HepG2 (cell line): ENCODE data around the gene LINC00237. TPM values are rescaled to one million over a fixed set of nuclear protein-coding genes. Genes with fewer than 3 reads are reported as not detected.

Experiments used
- ATF4 ChIP-seq, 2 experiments: fragments of 450-650 bp in 1 of 2; sonication (generic) in 1 of 2; formaldehyde crosslinking; IDR thresholded peaks; 2 replicates each; pipeline versions ENCODE4 v1.5.0 to v1.8.0; 2020 to 2022; ENCODE audit warnings: mild to moderate bottlenecking in 1 of 2, missing genetic modification reagents in 1 of 2
- BATF2 ChIP-seq: sonication (generic); formaldehyde crosslinking; IDR thresholded peaks from 2 replicates; pipeline ENCODE4 v1.8.0; 2022; ENCODE audit warnings: mild to moderate bottlenecking, missing genetic modification reagents, moderate library complexity
- BCL3 ChIP-seq: sonication (generic); formaldehyde crosslinking; IDR thresholded peaks from 2 replicates; pipeline ENCODE4 v1.5.1; 2020; ENCODE audit warnings: mild to moderate bottlenecking, missing genetic modification reagents, moderate library complexity
- CENPX ChIP-seq: sonication (generic); formaldehyde crosslinking; IDR thresholded peaks from 2 replicates; pipeline ENCODE4 v1.9.0; 2021; ENCODE audit warnings: mild to moderate bottlenecking, missing genetic modification reagents, moderate library complexity
- CREBL2 ChIP-seq: sonication (generic); formaldehyde crosslinking; IDR thresholded peaks from 2 replicates; pipeline ENCODE4 v1.8.1; 2023; ENCODE audit warnings: missing genetic modification reagents, mild to moderate bottlenecking, borderline replicate concordance
- CTCF ChIP-seq: sonication (generic); formaldehyde crosslinking; IDR thresholded peaks from 2 replicates; pipeline ENCODE4 v1.5.0; 2020; ENCODE audit warnings: mild to moderate bottlenecking, missing genetic modification reagents, moderate library complexity
- HMG20A ChIP-seq: IDR thresholded peaks from 2 replicates; pipeline ENCODE4 v1.6.1; 2016; ENCODE audit warnings: borderline replicate concordance
- MEIS1 ChIP-seq: sonication (generic); formaldehyde crosslinking; IDR thresholded peaks from 2 replicates; pipeline ENCODE4 v1.9.0; 2021; ENCODE audit warnings: mild to moderate bottlenecking, missing genetic modification reagents, moderate library complexity, borderline replicate concordance
- PBX2 ChIP-seq: IDR thresholded peaks from 2 replicates; pipeline ENCODE4 v1.6.1; 2016; ENCODE audit warnings: control low read depth
- PRPF4 ChIP-seq: fragments of 200-400 bp; formaldehyde crosslinking; IDR thresholded peaks from 2 replicates; pipeline ENCODE4 v1.6.1; 2016; ENCODE audit warnings: low read length, low read depth; ENCODE audit not compliant: poor library complexity, severe bottlenecking
- TCF12 ChIP-seq, 2 experiments: fragments of 450-650 bp in 1 of 2; sonication (generic) in 1 of 2; formaldehyde crosslinking in 1 of 2; IDR thresholded peaks; 2 replicates each; pipeline versions ENCODE4 v1.6.1 to v1.8.0; 2017 to 2022; ENCODE audit warnings: antibody characterized with exemption in 1 of 2, mild to moderate bottlenecking in 1 of 2, missing genetic modification reagents in 1 of 2, moderate library complexity in 1 of 2
- ZC3H13 ChIP-seq: sonication (generic); formaldehyde crosslinking; IDR thresholded peaks from 2 replicates; pipeline ENCODE4 v1.8.1; 2023; ENCODE audit warnings: mild to moderate bottlenecking, missing genetic modification reagents, moderate library complexity
- ZFYVE20 ChIP-seq: sonication (generic); formaldehyde crosslinking; IDR thresholded peaks from 2 replicates; pipeline ENCODE4 v1.8.0; 2023; ENCODE audit warnings: low read depth, mild to moderate bottlenecking, moderate library complexity, missing genetic modification reagents, borderline replicate concordance
- ZNF296 ChIP-seq: sonication (generic); formaldehyde crosslinking; conservative IDR thresholded peaks from 2 replicates; pipeline ENCODE4 v1.5.0; 2020; ENCODE audit warnings: mild to moderate bottlenecking, missing genetic modification reagents
- ZNF317 ChIP-seq: sonication (generic); formaldehyde crosslinking; IDR thresholded peaks from 2 replicates; pipeline ENCODE4 v1.5.0; 2020; ENCODE audit warnings: mild to moderate bottlenecking, missing genetic modification reagents
- ZNF44 ChIP-seq: sonication (generic); formaldehyde crosslinking; IDR thresholded peaks from 2 replicates; pipeline ENCODE4 v1.5.1; 2020; ENCODE audit warnings: mild to moderate bottlenecking, missing genetic modification reagents
- ZNF512B ChIP-seq: sonication (generic); formaldehyde crosslinking; IDR thresholded peaks from 2 replicates; pipeline ENCODE4 v1.5.1; 2020; ENCODE audit warnings: missing genetic modification reagents, mild to moderate bottlenecking, borderline replicate concordance
- ZNF607 ChIP-seq: sonication (generic); formaldehyde crosslinking; IDR thresholded peaks from 2 replicates; pipeline ENCODE4 v1.5.1; 2020; ENCODE audit warnings: missing genetic modification reagents, mild to moderate bottlenecking, borderline replicate concordance
- ZNF644 ChIP-seq: IDR thresholded peaks from 2 replicates; pipeline ENCODE4 v1.6.1; 2016; ENCODE audit warnings: low read depth
- ZNF724P ChIP-seq: sonication (generic); formaldehyde crosslinking; IDR thresholded peaks from 2 replicates; pipeline ENCODE4 v1.8.0; 2022; ENCODE audit warnings: missing genetic modification reagents, borderline replicate concordance
- ZNF788 ChIP-seq: sonication (generic); formaldehyde crosslinking; IDR thresholded peaks from 2 replicates; pipeline ENCODE4 v1.5.0; 2020; ENCODE audit warnings: mild to moderate bottlenecking, missing genetic modification reagents, borderline replicate concordance
- polyA plus RNA-seq, 8 experiments: library from polyadenylated mRNA; depleted of rRNA in 3 of 8; stranded (reverse) in 7 of 8; unstranded in 1 of 8; fragments of >200 nt; fragmentation: Illumina TruSeq in 4 of 8; extraction: Trizol in 4 of 8; gene quantifications; 2 replicates each; pipeline versions ENCODE4 v1.2.1 to v1.2.3, GENCODE V29; 2011 to 2016; ENCODE audit warnings: low read depth in 4 of 8, missing spikeins in 1 of 8, mixed read lengths in 1 of 8; ENCODE audit not compliant: insufficient read depth in 1 of 8
- total RNA-seq, 5 experiments: library from RNA; depleted of rRNA; stranded (reverse); fragments of >200 nt; fragmentation: Illumina TruSeq; extraction: Trizol; gene quantifications; 2 replicates each; pipeline ENCODE4 v1.2.3, GENCODE V29; 2016; ENCODE audit warnings: low read depth in 1 of 5

LINC00237 gene
- total and polyA plus RNA-seq, 2 of the 13 experiments (the other 11 are each of a cell fraction or from before 2014, with no cell fraction given): not detected

- no peak for TF ChIP-seq ZNF788 (CRISPR knock-in tag)
- TF ChIP-seq HMG20A: 0 out of 2 replicates have a peak, but pooled peaks have one; percentile 8
- no peak for TF ChIP-seq ZNF44
- TF ChIP-seq ZNF512B: no peak
- TF ChIP-seq ZNF296 (CRISPR knock-in tag): no peak
- TF ChIP-seq ATF4 (CRISPR knock-in tag; IDR thresholded peaks at IDR 0.05): peak in 1 of 2 experiments; percentile 6; a peak in 1 of 4 replicates
- no peak for TF ChIP-seq PBX2 (CRISPR knock-in tag)
- TF ChIP-seq ZNF317 (CRISPR knock-in tag): no peak
- no peak for TF ChIP-seq ZFYVE20 (CRISPR knock-in tag)
- TF ChIP-seq BCL3 (CRISPR knock-in tag): peak; percentile 4; the same call in 1 of the 2 replicates
- no peak for TF ChIP-seq MEIS1 (CRISPR knock-in tag)
- TF ChIP-seq ZC3H13 (CRISPR knock-in tag): no peak
- TF ChIP-seq CREBL2: no peak
- no peak for TF ChIP-seq ZNF607 (CRISPR knock-in tag)
- no peak for TF ChIP-seq CENPX (CRISPR knock-in tag)
- TF ChIP-seq ZNF644 (CRISPR knock-in tag): no peak
- peak; percentile 67 for TF ChIP-seq BATF2
- TF ChIP-seq ZNF724P (CRISPR knock-in tag): no peak
- no peak for TF ChIP-seq CTCF (CRISPR knock-in tag)
- TF ChIP-seq PRPF4: peak; percentile 7
- no peak for TF ChIP-seq TCF12 (IDR thresholded peaks at IDR 0.05)
- TF ChIP-seq TCF12 (CRISPR knock-in tag; IDR thresholded peaks at IDR 0.05): no peak
These were observed 20.4 kb upstream of the LINC00237 start (continued) for GRCh38 chr20:21126581-21126870.
